GM10266 (cell line): ENCODE measurements around the gene ALOX12B.

Experiments used
- DNase-seq: peaks from one replicate; pipeline ENCODE4 v3.0.0; 2012; ENCODE audit errors: extremely low spot score
- TF ChIP-seq, protein P1 (sequence below): IDR thresholded peaks from 2 replicates; pipeline ENCODE4 v1.5.1; 2012; ENCODE audit warnings: mild to moderate bottlenecking, low read depth; ENCODE audit not compliant: control insufficient read depth, insufficient read depth; ENCODE audit errors: missing control alignments

ALOX12B gene

DNA sequence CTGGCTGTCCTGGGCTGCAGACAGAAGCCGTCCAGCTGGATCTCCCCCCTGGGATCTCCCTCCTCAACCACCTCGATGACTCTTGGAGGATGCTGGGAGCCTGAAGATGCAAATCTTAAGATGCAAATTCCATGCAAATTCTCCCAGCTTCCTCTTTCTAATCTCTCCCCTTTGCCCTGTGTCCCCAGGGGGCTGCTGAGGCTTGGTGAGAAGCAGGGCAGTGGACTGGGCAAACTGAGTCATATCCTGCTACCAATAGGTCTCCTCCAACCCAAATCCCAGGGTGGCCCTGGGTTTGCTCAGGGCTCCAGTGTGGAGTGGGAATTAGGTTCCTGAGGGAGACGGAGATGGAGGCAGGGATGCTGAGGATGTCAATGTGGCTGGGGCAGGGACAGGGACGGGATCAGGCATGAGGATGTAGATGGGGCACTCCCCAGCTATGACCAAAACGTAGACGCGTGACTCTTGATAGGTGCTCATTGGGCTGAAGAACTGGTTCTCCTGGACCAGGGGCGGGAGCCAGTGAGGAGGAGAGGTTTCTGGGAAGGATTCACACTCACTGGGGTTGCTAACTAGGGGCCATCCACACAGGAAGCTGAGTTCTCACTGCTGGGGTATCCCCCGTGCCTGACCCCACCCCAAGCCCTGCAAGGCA, 3.6 kb upstream of the ALOX12B start:
- TF ChIP-seq, protein P1, sequence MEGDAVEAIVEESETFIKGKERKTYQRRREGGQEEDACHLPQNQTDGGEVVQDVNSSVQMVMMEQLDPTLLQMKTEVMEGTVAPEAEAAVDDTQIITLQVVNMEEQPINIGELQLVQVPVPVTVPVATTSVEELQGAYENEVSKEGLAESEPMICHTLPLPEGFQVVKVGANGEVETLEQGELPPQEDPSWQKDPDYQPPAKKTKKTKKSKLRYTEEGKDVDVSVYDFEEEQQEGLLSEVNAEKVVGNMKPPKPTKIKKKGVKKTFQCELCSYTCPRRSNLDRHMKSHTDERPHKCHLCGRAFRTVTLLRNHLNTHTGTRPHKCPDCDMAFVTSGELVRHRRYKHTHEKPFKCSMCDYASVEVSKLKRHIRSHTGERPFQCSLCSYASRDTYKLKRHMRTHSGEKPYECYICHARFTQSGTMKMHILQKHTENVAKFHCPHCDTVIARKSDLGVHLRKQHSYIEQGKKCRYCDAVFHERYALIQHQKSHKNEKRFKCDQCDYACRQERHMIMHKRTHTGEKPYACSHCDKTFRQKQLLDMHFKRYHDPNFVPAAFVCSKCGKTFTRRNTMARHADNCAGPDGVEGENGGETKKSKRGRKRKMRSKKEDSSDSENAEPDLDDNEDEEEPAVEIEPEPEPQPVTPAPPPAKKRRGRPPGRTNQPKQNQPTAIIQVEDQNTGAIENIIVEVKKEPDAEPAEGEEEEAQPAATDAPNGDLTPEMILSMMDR: no peak

DNA sequence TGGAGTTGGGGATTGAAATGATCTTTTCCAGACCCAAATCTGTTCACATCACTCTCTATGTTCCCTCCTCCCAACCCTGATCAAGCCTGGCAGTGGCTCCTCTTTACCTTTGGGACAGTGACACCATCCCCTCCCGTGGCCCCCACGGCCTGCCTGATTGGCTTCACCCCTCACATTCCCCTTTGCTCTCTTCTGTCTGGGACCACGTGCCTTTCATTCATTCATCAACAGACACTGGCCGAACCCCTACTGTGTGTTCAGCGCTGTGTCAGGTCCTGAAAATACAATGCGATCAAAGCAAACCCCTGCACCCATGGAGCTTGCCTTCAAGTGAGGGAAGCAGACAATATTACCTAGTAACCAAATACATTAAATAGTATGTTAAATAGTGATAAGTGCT, 2.2 kb upstream of the ALOX12B start:
- TF ChIP-seq, protein P1: no peak

More for the DNA sequence above, 3.6 kb upstream of the ALOX12B start:
- peak; percentile 61 for DNase-seq

DNA sequence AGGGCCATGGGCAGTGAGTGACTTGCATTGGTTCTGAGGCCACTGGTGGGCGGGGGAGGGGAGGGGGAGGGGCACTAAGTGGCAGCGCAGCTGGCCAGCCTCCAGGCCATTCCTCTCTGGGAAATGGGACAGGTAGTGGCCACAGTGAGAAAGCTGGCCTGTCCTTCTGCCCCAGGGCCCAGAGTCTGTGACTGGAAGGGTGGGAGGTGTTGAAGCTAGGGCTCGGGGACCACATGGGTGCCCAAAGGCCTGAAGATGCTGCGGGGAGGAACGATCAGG, 375 bp upstream of the ALOX12B start:
- TF ChIP-seq, protein P1: no peak
- DNase-seq: no peak

More for the DNA sequence above, 2.2 kb upstream of the ALOX12B start:
- DNase-seq: no peak

DNA sequence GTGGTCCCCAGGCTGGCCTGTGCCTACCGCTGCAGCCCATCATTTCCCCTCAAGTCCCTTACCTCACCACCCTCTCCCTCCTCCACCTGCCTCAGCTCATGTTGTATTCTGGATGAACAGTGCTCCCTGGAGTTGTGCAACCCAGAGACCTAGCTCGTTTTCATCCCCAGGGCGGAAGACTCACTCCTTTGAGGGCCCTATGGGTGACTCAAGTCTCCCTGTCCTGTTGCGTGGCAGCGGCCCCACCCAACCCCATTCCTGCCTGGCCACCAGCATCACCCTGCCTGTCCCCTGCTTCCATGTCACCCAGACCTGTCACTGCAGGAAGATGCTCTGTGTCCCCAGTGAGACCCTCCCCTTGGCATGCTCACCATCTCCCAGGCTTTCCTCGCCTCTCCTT, 3.3 kb downstream of the ALOX12B start:
- DNase-seq: no peak
- TF ChIP-seq, protein P1: no peak

DNA sequence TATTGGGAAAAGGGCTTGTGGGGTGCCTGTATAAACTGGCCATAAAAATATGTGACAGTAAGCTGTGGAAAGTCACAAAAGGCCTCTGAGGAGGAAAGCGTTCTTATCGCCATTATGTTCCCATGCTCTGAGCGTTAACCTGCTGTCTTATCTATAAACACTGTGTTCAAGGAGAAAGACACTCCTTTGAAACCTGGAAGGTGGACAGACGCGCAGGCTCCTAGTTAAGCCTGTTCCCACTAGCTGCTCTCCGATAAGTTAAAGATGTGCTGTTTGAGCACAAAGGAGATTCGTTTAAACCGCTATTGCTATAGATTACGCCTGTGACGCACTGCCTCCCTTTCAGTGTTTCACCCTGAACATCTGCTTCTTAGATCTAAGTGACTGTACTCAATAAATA, 5.2 kb downstream of the ALOX12B start:
- DNase-seq: no peak
- TF ChIP-seq, protein P1: no peak

DNA sequence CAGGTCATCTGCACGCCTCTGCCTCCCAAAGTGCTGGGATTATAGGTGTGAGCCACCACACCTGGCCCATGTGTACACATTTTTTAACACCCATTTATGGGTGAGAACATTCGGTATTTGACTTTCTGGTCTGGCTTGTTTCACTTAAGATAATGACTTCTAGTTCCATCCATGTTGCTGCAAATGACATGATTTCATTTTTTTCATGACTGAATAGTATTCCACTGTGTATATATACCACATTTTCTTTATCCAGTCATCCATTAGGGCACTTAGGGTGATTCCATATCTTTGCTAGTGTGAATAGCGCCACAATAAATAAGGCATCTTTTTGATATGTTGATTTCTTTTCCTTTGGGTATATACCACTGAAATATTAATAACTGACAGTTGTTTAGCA, 5.6 kb downstream of the ALOX12B start:
- TF ChIP-seq, protein P1: no peak
- no peak for DNase-seq

DNA sequence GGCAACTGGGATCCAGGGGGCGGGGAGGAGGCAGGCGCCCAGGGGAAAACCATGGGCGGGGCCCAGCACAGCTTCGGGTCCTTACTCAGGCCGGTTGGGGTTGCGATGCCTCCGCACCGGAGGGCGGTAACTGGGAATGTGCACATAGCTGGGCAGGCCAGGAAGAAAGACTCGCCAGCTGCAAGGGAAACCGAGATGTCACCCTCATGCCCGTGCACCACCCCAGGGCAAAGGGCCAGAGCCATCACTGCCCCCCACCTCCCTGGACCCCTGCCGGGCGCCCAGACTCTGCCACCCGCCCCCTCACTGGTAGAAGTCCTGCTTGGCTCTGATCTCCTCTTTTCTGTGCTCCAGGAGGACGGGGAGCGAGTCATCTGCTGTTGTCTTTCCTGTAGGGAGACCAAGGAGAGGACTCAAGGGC, 6.7 kb downstream of the ALOX12B start:
- no peak for DNase-seq
- TF ChIP-seq, protein P1: no peak
